ENCODE measurements around the gene STIM1.

STIM1 gene

DNA sequence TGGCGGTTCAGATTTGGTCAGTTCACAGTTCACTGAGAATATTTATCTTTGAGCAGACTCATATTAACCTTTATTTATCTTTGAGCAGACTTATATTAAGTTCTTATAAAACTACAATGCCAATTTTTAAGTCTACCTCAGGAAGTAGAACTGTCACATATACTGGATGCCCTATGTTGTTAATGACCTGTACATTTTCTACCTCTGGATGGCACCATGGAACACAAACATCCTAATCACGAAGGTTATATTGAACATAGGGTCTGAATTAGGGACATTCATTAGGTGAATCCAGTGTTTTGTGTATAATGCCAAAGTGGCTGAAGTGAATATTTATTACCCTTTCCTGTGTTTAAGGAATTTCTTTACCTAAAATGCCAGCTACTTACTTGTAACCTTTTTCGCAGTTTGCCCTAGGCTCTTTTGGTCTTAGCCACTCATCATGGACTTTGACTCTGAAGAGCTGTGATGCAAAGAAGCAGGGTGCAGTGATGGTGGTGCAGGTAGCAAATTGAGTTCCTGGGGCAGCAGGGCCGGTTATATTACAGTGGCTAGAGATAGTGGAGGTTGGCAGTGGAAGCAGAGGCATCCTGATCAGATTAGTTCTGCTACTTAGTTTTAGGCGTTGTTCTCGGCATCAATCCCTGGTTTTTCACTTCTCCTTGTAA is 71.8 kb downstream of the STIM1 start:
- Histone ChIP-seq H3K27me3 (ENCODE audit: control insufficient read depth, insufficient read depth, low read length, poor library complexity, severe bottlenecking) (no peaks in the 10 kb centered on the region), H3K9me3 (ENCODE audit: control insufficient read depth, low read length) (no peaks in the 10 kb centered on the region), H3K4me3 (ENCODE audit: insufficient read depth, low read depth, low read length) (no peak overlapping the region), H3K4me1 (ENCODE audit: control insufficient read depth, insufficient read depth, low read length) (no peaks in the 10 kb centered on the region), H3K36me3 (ENCODE audit: control insufficient read depth, insufficient read depth, low read length) (no peaks in the 10 kb centered on the region), H3K27ac (ENCODE audit: insufficient read depth, low read depth, low read length, poor library complexity, severe bottlenecking) (no peak overlapping the region)
- 86 to 89% methylated on average over 6 of the region's 6 CpGs for WGBS, 2 experiments

DNA sequence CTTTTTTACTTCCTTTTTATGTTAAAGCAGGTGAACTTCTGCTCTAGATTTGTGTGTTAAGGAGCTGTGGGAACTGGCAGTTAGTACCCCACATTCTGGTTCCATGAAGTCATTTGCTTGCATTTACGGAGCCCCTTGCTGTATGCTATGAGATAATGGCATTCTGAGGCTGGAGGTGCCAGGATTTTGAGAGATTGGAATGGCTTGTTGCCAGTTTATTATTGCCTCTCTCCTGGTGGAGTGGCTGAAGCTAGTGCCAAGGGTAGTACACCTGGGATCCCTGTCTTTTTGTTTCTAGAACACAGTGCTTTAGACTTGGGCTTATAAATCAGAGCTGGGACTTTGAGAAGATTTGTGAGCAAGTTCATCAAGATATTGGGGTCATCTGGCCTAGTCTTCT is 73.8 kb downstream of the STIM1 start:
- no peaks in the 10 kb centered on the region for H3K4me1 ChIP-seq (ENCODE audit: control insufficient read depth, insufficient read depth, low read length)
- WGBS, 2 experiments, result 92 to 94% methylated on average over 1 of the region's 1 CpG
- no peaks in the 10 kb centered on the region for H3K36me3 ChIP-seq (ENCODE audit: control insufficient read depth, insufficient read depth, low read length)
- no peak overlapping the region for H3K4me3 ChIP-seq (ENCODE audit: insufficient read depth, low read depth, low read length)
- H3K27me3 ChIP-seq (ENCODE audit: control insufficient read depth, insufficient read depth, low read length, poor library complexity, severe bottlenecking), result no peaks in the 10 kb centered on the region
- no peaks in the 10 kb centered on the region for H3K9me3 ChIP-seq (ENCODE audit: control insufficient read depth, low read length)
- no peak overlapping the region for H3K27ac ChIP-seq (ENCODE audit: insufficient read depth, low read depth, low read length, poor library complexity, severe bottlenecking)

DNA sequence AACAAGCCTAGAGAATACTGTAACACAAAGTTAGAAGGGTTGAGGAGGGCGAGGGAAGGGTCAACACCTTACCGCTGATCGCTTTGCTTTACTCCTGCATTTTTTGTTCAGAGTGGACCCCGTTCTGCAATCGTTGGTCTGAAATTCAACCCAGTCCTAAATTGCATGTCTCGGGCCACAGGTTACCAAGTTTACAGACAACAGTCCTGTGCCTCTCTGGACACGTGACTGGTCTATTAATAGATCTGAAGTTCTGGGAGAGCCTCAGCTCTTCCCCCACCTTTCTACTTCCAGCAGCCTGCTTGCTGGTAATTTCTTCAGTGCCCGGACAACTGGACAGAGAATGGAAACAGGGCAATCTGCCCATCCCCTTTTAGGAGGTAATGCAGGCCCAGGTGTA is 74.2 kb downstream of the STIM1 start:
- H3K4me1 ChIP-seq (ENCODE audit: control insufficient read depth, insufficient read depth, low read length), result no peaks in the 10 kb centered on the region
- no peak overlapping the region for H3K4me3 ChIP-seq (ENCODE audit: insufficient read depth, low read depth, low read length)
- H3K27ac ChIP-seq (ENCODE audit: insufficient read depth, low read depth, low read length, poor library complexity, severe bottlenecking), result no peak overlapping the region
- no peaks in the 10 kb centered on the region for H3K9me3 ChIP-seq (ENCODE audit: control insufficient read depth, low read length)
- WGBS, 2 experiments, result 92 to 96% methylated on average over 8 of the region's 8 CpGs
- no peaks in the 10 kb centered on the region for H3K36me3 ChIP-seq (ENCODE audit: control insufficient read depth, insufficient read depth, low read length)
- no peaks in the 10 kb centered on the region for H3K27me3 ChIP-seq (ENCODE audit: control insufficient read depth, insufficient read depth, low read length, poor library complexity, severe bottlenecking)

DNA sequence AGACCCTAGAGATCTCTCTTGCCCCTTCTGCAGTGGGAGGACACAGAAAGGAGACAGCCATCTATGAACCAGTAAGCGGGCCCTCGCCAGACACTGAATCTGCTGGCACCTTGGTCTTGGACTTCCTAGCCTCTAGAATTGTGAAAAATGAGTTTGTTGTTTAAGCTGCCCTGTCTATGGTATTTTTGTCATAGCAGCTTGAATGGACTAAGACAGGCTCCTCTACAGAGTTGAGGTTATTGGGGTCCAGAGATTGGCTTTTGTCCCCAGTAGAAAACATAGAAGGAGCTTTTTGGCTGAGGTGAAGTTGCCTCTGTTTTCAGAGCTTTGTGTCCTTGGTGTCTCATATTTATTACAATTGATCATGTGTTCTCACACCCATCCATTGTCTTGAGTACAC is 77.2 kb downstream of the STIM1 start:
- Histone ChIP-seq H3K27me3 (ENCODE audit: control insufficient read depth, insufficient read depth, low read length, poor library complexity, severe bottlenecking) (no peaks in the 10 kb centered on the region), H3K36me3 (ENCODE audit: control insufficient read depth, insufficient read depth, low read length) (no peaks in the 10 kb centered on the region), H3K9me3 (ENCODE audit: control insufficient read depth, low read length) (no peaks in the 10 kb centered on the region), H3K27ac (ENCODE audit: insufficient read depth, low read depth, low read length, poor library complexity, severe bottlenecking) (no peak overlapping the region), H3K4me3 (ENCODE audit: insufficient read depth, low read depth, low read length) (no peak overlapping the region), H3K4me1 (ENCODE audit: control insufficient read depth, insufficient read depth, low read length) (no peaks in the 10 kb centered on the region)
- WGBS, 2 experiments, result 95 to 97% methylated on average over 2 of the region's 2 CpGs

DNA sequence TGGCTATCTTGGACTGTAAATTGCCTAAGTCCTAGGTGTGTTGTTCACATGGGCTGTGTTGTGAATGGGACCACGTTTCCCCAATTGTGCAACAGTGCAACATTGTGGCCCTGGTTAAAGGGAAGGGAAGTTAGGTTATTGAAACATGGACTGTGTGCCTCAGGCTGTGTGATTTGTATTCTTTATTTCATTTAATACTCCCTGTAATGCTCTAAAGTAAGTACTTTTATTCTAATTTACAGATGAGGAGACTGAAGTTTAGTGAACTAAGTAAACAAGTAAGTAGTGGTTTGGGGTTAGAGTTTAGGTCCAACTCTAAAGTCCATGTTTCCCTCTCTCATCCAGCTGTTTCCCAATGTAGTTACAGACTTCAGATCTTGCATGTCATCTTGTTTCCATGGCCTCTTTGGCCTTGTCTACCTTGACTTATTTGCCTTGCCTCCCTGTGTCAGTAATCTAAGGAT is 77.7 kb downstream of the STIM1 start:
- Histone ChIP-seq H3K9me3 (ENCODE audit: control insufficient read depth, low read length) (no peaks in the 10 kb centered on the region), H3K4me3 (ENCODE audit: insufficient read depth, low read depth, low read length) (no peak overlapping the region), H3K36me3 (ENCODE audit: control insufficient read depth, insufficient read depth, low read length) (no peaks in the 10 kb centered on the region), H3K4me1 (ENCODE audit: control insufficient read depth, insufficient read depth, low read length) (no peaks in the 10 kb centered on the region), H3K27ac (ENCODE audit: insufficient read depth, low read depth, low read length, poor library complexity, severe bottlenecking) (no peak overlapping the region), H3K27me3 (ENCODE audit: control insufficient read depth, insufficient read depth, low read length, poor library complexity, severe bottlenecking) (no peaks in the 10 kb centered on the region)
- WGBS, 2 experiments, result 90 to 93% methylated on average over 1 of the region's 1 CpG

DNA sequence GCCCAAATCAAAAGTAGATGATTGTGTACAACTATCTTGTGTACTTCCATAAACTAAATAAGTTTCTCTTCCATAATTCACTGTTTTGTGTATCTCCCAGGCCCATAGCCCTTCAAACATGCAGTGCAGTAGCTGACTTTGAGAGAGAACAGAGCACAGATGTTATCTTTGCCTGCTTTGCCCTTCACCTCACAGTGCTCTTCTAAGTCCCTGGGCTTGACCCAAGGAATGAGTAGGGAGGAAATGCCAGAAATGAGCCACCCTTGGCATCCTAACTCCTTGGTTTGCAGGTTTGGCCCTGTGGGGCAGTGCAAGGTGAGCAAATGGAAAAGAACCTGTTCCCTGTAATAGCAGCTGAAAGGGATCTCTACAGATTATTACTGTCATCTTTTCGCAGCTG is 79.2 kb downstream of the STIM1 start:
- Histone ChIP-seq H3K9me3 (ENCODE audit: control insufficient read depth, low read length) (no peaks in the 10 kb centered on the region), H3K36me3 (ENCODE audit: control insufficient read depth, insufficient read depth, low read length) (no peaks in the 10 kb centered on the region), H3K4me3 (ENCODE audit: insufficient read depth, low read depth, low read length) (no peak overlapping the region), H3K27ac (ENCODE audit: insufficient read depth, low read depth, low read length, poor library complexity, severe bottlenecking) (no peak overlapping the region), H3K27me3 (ENCODE audit: control insufficient read depth, insufficient read depth, low read length, poor library complexity, severe bottlenecking) (no peaks in the 10 kb centered on the region), H3K4me1 (ENCODE audit: control insufficient read depth, insufficient read depth, low read length) (no peaks in the 10 kb centered on the region)
- WGBS, 2 experiments, result 96 to 97% methylated on average over 1 of the region's 1 CpG

DNA sequence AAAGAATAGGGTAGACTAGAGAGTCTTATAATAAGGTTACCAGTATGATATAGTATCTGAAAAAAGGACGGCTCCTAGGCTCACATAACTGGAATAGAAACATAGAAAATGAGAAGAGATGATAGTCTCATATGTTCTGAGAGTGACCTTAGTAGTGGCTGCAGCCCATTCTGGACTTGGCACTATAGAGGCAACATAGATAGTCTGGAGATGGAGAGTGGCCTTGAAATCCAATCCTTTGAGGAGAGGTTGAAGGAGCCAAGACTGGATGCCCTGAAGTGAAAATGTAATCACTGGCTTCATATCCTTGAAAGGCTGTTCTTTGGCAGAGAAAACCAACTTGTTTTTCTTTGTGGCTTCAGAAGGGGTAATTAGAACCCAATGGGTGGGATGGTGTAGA is 81.1 kb downstream of the STIM1 start:
- H3K4me3 ChIP-seq (ENCODE audit: insufficient read depth, low read depth, low read length), result no peak overlapping the region
- H3K4me1 ChIP-seq (ENCODE audit: control insufficient read depth, insufficient read depth, low read length), result no peaks in the 10 kb centered on the region
- no peaks in the 10 kb centered on the region for H3K27me3 ChIP-seq (ENCODE audit: control insufficient read depth, insufficient read depth, low read length, poor library complexity, severe bottlenecking)
- no peak overlapping the region for H3K27ac ChIP-seq (ENCODE audit: insufficient read depth, low read depth, low read length, poor library complexity, severe bottlenecking)
- no peaks in the 10 kb centered on the region for H3K9me3 ChIP-seq (ENCODE audit: control insufficient read depth, low read length)
- no peaks in the 10 kb centered on the region for H3K36me3 ChIP-seq (ENCODE audit: control insufficient read depth, insufficient read depth, low read length)
- 93 to 95% methylated on average over 1 of the region's 1 CpG for WGBS, 2 experiments

DNA sequence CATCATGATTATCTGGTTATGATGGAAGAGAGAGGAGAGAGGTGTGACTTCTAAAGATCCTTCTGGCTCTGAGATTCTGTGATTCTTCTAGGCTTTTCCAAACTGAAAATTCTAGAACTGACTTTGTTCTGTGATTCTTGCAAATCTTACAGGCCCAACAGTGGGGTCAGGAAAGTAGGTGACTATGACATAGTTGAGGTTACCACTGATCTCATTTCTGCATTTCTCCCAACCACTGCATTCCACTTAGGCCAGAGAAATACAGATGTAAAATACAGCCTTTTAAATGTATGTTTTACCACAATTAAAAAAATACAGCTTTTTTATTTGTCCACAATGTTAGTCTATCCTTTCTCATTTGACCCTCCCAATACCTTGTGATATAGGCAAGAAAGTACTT is 83.7 kb downstream of the STIM1 start:
- Histone ChIP-seq H3K27me3 (ENCODE audit: control insufficient read depth, insufficient read depth, low read length, poor library complexity, severe bottlenecking) (no peaks in the 10 kb centered on the region), H3K27ac (ENCODE audit: insufficient read depth, low read depth, low read length, poor library complexity, severe bottlenecking) (no peak overlapping the region)

DNA sequence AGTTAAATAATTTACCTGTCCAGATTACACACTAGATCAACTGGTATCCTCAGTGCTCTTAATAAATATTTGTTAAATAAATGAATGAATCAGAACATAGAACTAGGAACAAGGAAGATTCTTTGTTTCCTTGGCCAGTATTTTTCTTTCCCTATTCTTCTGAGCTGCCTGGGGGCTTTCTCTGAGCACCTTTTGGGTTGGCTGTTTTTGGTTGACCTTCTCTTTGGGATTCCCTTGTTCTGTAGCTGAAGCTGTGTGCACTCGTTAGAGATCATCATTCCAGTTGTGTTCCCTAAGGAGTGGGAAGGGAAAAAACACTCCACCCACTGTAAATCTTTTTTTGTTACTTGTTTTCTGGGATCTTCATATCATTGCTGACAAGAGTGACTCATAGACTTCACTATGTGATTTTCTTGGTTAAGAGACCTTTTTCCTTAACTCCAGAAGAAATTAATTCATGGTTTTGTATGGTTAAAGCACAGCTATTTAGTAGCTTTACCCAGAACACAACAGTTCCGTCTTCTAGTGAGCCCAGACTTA is 84.3 kb downstream of the STIM1 start:
- H3K27ac ChIP-seq (ENCODE audit: insufficient read depth, low read depth, low read length, poor library complexity, severe bottlenecking), result no peak overlapping the region
- H3K4me3 ChIP-seq (ENCODE audit: insufficient read depth, low read depth, low read length), result no peak overlapping the region

More for the DNA sequence above, 83.7 kb downstream of the STIM1 start:
- Histone ChIP-seq H3K4me1 (ENCODE audit: control insufficient read depth, insufficient read depth, low read length) (no peaks in the 10 kb centered on the region), H3K4me3 (ENCODE audit: insufficient read depth, low read depth, low read length) (no peak overlapping the region), H3K36me3 (ENCODE audit: control insufficient read depth, insufficient read depth, low read length) (no peaks in the 10 kb centered on the region), H3K9me3 (ENCODE audit: control insufficient read depth, low read length) (no peaks in the 10 kb centered on the region)

DNA sequence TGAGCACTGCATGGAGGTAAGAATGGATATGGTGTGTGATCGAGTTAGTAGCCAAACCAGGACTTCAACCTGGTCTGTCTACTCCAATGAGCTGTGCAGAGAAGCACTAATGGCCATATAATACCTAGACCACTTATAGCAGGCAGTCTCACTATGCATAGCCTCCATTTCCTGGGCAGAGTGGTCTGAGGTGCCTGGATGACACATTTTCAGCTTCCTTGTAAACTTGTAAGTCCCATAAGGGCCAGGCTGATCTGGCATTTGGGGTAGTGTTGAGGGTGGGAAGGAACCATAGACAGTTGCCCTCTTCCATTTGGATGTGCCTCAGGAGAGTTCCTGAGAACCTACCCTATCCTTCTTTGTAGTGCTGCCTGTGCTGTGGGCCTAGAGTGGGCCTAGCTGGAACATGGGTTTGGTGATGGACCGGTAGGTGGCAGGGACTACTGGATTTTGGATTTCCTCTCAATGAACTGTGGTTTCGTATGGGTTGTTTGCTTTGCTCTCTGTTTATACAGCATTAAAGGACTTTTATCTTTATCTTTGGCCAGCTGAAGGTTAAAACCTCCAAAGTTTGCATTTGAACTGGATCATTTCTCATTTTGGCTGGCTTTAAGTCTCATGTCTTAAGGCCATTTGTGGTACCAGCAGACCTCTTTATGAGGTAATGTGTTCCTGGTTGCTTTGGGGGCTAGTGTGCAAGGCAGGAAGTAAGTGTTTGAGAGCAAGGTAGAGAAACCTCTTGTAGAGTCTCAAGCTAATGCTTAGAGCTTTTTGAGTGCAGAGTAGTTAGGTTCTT is 86.9 kb downstream of the STIM1 start:
- Histone ChIP-seq H3K27me3 (ENCODE audit: control insufficient read depth, insufficient read depth, low read length, poor library complexity, severe bottlenecking) (no peaks in the 10 kb centered on the region), H3K36me3 (ENCODE audit: control insufficient read depth, insufficient read depth, low read length) (no peaks in the 10 kb centered on the region), H3K9me3 (ENCODE audit: control insufficient read depth, low read length) (no peaks in the 10 kb centered on the region), H3K4me3 (ENCODE audit: insufficient read depth, low read depth, low read length) (no peak overlapping the region), H3K4me1 (ENCODE audit: control insufficient read depth, insufficient read depth, low read length) (no peaks in the 10 kb centered on the region), H3K27ac (ENCODE audit: insufficient read depth, low read depth, low read length, poor library complexity, severe bottlenecking) (no peak overlapping the region)
- WGBS, 2 experiments, result 82 to 89% methylated on average over 3 of the region's 3 CpGs

More for the DNA sequence above, 84.3 kb downstream of the STIM1 start:
- Histone ChIP-seq H3K27me3 (ENCODE audit: control insufficient read depth, insufficient read depth, low read length, poor library complexity, severe bottlenecking) (no peaks in the 10 kb centered on the region), H3K36me3 (ENCODE audit: control insufficient read depth, insufficient read depth, low read length) (no peaks in the 10 kb centered on the region), H3K9me3 (ENCODE audit: control insufficient read depth, low read length) (no peaks in the 10 kb centered on the region), H3K4me1 (ENCODE audit: control insufficient read depth, insufficient read depth, low read length) (no peaks in the 10 kb centered on the region)
- 88 to 93% methylated on average over 2 of the region's 2 CpGs for WGBS, 2 experiments

Data from ectodermal cell (in vitro differentiated cells).